K562 (cell line): ENCODE data around the gene CNPPD1. TPM values are rescaled to one million over a fixed set of nuclear protein-coding genes. Genes with fewer than 3 reads are reported as not detected.
A peak's percentile ranks its signal among the peaks of the same experiment; 100 is the strongest.

Source experiments
- ADNP ChIP-seq: fragments of 200-800 bp; sonication (Bioruptor generic); IDR thresholded peaks from 2 replicates; pipeline ENCODE4 v1.6.1; 2016; ENCODE audit warnings: missing genetic modification characterization, missing compliant biosample characterization
- BRCA1 ChIP-seq, 2 experiments: fragments of 450-650 bp in 1 of 2; sonication (generic) in 1 of 2; formaldehyde crosslinking in 1 of 2; IDR thresholded peaks; 2 replicates each; pipeline versions ENCODE4 v1.5.0 to v1.6.1; 2017 to 2020; ENCODE audit warnings: mild to moderate bottlenecking in 1 of 2, missing genetic modification reagents in 1 of 2
- CBFA2T3 ChIP-seq: fragments of 450-650 bp; IDR thresholded peaks from 2 replicates; pipeline ENCODE4 v1.6.1; 2017
- CCAR2 ChIP-seq: fragments of 200-400 bp; formaldehyde crosslinking; IDR thresholded peaks from 2 replicates; pipeline ENCODE4 v1.6.1; 2017; ENCODE audit warnings: mild to moderate bottlenecking, low read depth, low read length
- CREM ChIP-seq: IDR thresholded peaks from 2 replicates; pipeline ENCODE4 v1.6.1; 2014; ENCODE audit warnings: antibody characterized with exemption, low read depth
- EGR1 ChIP-seq: fragments of 450-650 bp; conservative IDR thresholded peaks from 2 replicates; pipeline ENCODE4 v1.6.1; 2017; ENCODE audit warnings: mild to moderate bottlenecking
- ELK1 ChIP-seq: sonication (generic); formaldehyde crosslinking; IDR thresholded peaks from 2 replicates; pipeline ENCODE4 v1.8.1; 2022; ENCODE audit warnings: missing genetic modification reagents
- EP300 ChIP-seq: IDR thresholded peaks from 2 replicates; pipeline ENCODE4 v1.6.1; 2012; ENCODE audit warnings: low read length, improper control_type of control experiment
- FIP1L1 ChIP-seq: fragments of 200-400 bp; formaldehyde crosslinking; IDR thresholded peaks from 2 replicates; pipeline ENCODE4 v1.6.1; 2018; ENCODE audit warnings: mild to moderate bottlenecking, low read depth, low read length; ENCODE audit not compliant: poor library complexity, severe bottlenecking
- FOXJ3 ChIP-seq: sonication (generic); formaldehyde crosslinking; IDR thresholded peaks from 2 replicates; pipeline ENCODE4 v1.4.0; 2020; ENCODE audit warnings: mild to moderate bottlenecking, missing genetic modification reagents
- HNRNPK ChIP-seq: fragments of 200-400 bp; formaldehyde crosslinking; IDR thresholded peaks from one replicate; pipeline ENCODE4 v1.6.1; 2018; ENCODE audit warnings: mild to moderate bottlenecking, low read depth, low read length; ENCODE audit not compliant: poor library complexity, severe bottlenecking
- HNRNPL ChIP-seq: fragments of 200-400 bp; formaldehyde crosslinking; IDR thresholded peaks from 2 replicates; pipeline ENCODE4 v1.6.1; 2017; ENCODE audit warnings: low read depth, mild to moderate bottlenecking, low read length
- KLF13 ChIP-seq: fragments of 450-650 bp; IDR thresholded peaks from 2 replicates; pipeline ENCODE4 v1.6.1; 2016; ENCODE audit warnings: missing genetic modification characterization, low read depth, mild to moderate bottlenecking, missing compliant biosample characterization, moderate library complexity, borderline replicate concordance
- L3MBTL2 ChIP-seq: fragments of 450-650 bp; IDR thresholded peaks from 2 replicates; pipeline ENCODE4 v1.6.1; 2016; ENCODE audit warnings: mild to moderate bottlenecking, moderate library complexity
- LARP7 ChIP-seq: fragments of 450-650 bp; IDR thresholded peaks from 2 replicates; pipeline ENCODE4 v1.6.1; 2016
- MXI1 ChIP-seq: IDR thresholded peaks from 2 replicates; pipeline ENCODE4 v1.6.1; 2011; ENCODE audit warnings: low read depth, mild to moderate bottlenecking, improper control_type of control experiment, low read length
- NCOA2 ChIP-seq, 2 experiments: fragments of 450-650 bp; IDR thresholded peaks; 2 replicates each; pipeline ENCODE4 v1.6.1; 2018; ENCODE audit warnings: mild to moderate bottlenecking in 2 of 2, moderate library complexity in 1 of 2; ENCODE audit not compliant: partially characterized antibody in 2 of 2
- NCOA6 ChIP-seq: fragments of 450-650 bp; IDR thresholded peaks from 2 replicates; pipeline ENCODE4 v1.6.1; 2017; ENCODE audit warnings: mild to moderate bottlenecking
- NFIC ChIP-seq: fragments of 450-650 bp; IDR thresholded peaks from 2 replicates; pipeline ENCODE4 v1.6.1; 2017; ENCODE audit warnings: mild to moderate bottlenecking, inconsistent platforms
- PTRF ChIP-seq: fragments of 450-650 bp; IDR thresholded peaks from 2 replicates; pipeline ENCODE4 v1.6.1; 2016; ENCODE audit warnings: mild to moderate bottlenecking, missing genetic modification characterization, missing compliant biosample characterization
- RAD51 ChIP-seq: fragments of 450-650 bp; IDR thresholded peaks from 2 replicates; pipeline ENCODE4 v1.7.1; 2016; ENCODE audit warnings: low read depth, mild to moderate bottlenecking, borderline replicate concordance
- SMARCE1 ChIP-seq: fragments of 450-650 bp; IDR thresholded peaks from 2 replicates; pipeline ENCODE4 v1.7.1; 2016; ENCODE audit warnings: mild to moderate bottlenecking
- STAT5B ChIP-seq: fragments of 250-450 bp; sonication (Bioruptor Pico); IDR thresholded peaks from 2 replicates; pipeline ENCODE4 v1.8.0; 2021; ENCODE audit warnings: mild to moderate bottlenecking, inconsistent platforms
- TGIF2 ChIP-seq: sonication (generic); formaldehyde crosslinking; IDR thresholded peaks from 2 replicates; pipeline ENCODE4 v1.8.1; 2022; ENCODE audit warnings: mild to moderate bottlenecking, missing genetic modification reagents, moderate library complexity
- ZBTB7A ChIP-seq: IDR thresholded peaks from 2 replicates; pipeline ENCODE4 v1.6.1; 2011; ENCODE audit warnings: low read depth, mild to moderate bottlenecking, low read length, moderate library complexity, borderline replicate concordance; ENCODE audit not compliant: control insufficient read depth
- ZC3H4 ChIP-seq: sonication (generic); formaldehyde crosslinking; IDR thresholded peaks from 2 replicates; pipeline ENCODE4 v1.9.0; 2021; ENCODE audit warnings: missing genetic modification reagents, borderline replicate concordance
- ZC3H8 ChIP-seq: fragments of 450-650 bp; IDR thresholded peaks from 2 replicates; pipeline ENCODE4 v1.6.1; 2017
- ZFP36 ChIP-seq: fragments of 150-350 bp; IDR thresholded peaks from 2 replicates; pipeline ENCODE4 v1.6.1; 2018; ENCODE audit warnings: low read length, low read depth; ENCODE audit not compliant: partially characterized antibody
- ZFX ChIP-seq: sonication (generic); formaldehyde crosslinking; IDR thresholded peaks from 2 replicates; pipeline ENCODE4 v1.8.0; 2022; ENCODE audit warnings: mild to moderate bottlenecking, missing genetic modification reagents, moderate library complexity
- ZNF551 ChIP-seq: fragments of 250-450 bp; sonication (Bioruptor Pico); IDR thresholded peaks from 2 replicates; pipeline ENCODE4 v1.5.0; 2021; ENCODE audit warnings: mild to moderate bottlenecking, moderate library complexity
- polyA plus RNA-seq, 8 experiments: library from polyadenylated mRNA; depleted of rRNA in 4 of 8; stranded (reverse) in 5 of 8; unstranded in 3 of 8; fragments of >200 nt; fragmentation: Nextera tagmentation in 2 of 8; fragmentation: Illumina TruSeq in 1 of 8; extraction: Ambion mirVana in 2 of 8; extraction: Trizol in 1 of 8; gene quantifications; 2 replicates each; pipeline versions ENCODE4 v1.2.1 to v1.2.3, GENCODE V29; 2011 to 2014; ENCODE audit warnings: inconsistent platforms in 1 of 8, missing spikeins in 1 of 8
- total RNA-seq, 7 experiments: library from RNA; depleted of rRNA in 6 of 7; stranded (reverse); fragments of >200 nt in 6 of 7; fragmentation: Illumina TruSeq in 2 of 7; extraction: Trizol in 2 of 7; gene quantifications; 2 replicates each; pipeline versions ENCODE4 v1.2.1 to v1.2.3, GENCODE V29; 2011 to 2021; ENCODE audit warnings: low replicate concordance in 1 of 7
- TF ChIP-seq, protein P1 (sequence below): sonication (generic); formaldehyde crosslinking; IDR thresholded peaks from 2 replicates; pipeline ENCODE4 v1.8.0; 2022; ENCODE audit warnings: missing genetic modification reagents, mild to moderate bottlenecking, moderate library complexity, borderline replicate concordance

The CNPPD1 gene
- total and polyA plus RNA-seq, 9 of the 15 experiments (the other 6 are each of a cell fraction or from before 2014, with no cell fraction given), result 9.9 to 53.5 (median 27.0) TPM

- TF ChIP-seq PTRF (no peak), CREM (0 out of 2 replicates have a peak, but pooled peaks have one; percentile 3), LARP7 (no peak), HNRNPL (no peak), ZC3H4 (CRISPR knock-in tag) (no peak), SMARCE1 (no peak), ZFX (peak; percentile 97), EGR1 (peak; percentile 60), CCAR2 (no peak), EP300 (no peak), CBFA2T3 (no peak), HNRNPK (no peak), NCOA2 (IDR thresholded peaks at IDR 0.05; ENCODE audit: partially characterized antibody in 2 of 2) (no peak), TGIF2 (CRISPR knock-in tag) (no peak), KLF13 (tag) (no peak), ZNF551 (CRISPR knock-in tag) (no peak), MXI1 (no peak), STAT5B (no peak), FIP1L1 (no peak), NCOA6 (no peak), FOXJ3 (no peak), NFIC (no peak), ELK1 (no peak), ADNP (tag) (no peak), BRCA1 (IDR thresholded peaks at IDR 0.05) (no peak), BRCA1 (CRISPR knock-in tag; IDR thresholded peaks at IDR 0.05) (no peak), ZC3H8 (no peak), ZBTB7A (peak; percentile 70; the same call in 1 of the 2 replicates), L3MBTL2 (peak; percentile 88), RAD51 (no peak), ZFP36 (no peak)
- TF ChIP-seq, protein P1, sequence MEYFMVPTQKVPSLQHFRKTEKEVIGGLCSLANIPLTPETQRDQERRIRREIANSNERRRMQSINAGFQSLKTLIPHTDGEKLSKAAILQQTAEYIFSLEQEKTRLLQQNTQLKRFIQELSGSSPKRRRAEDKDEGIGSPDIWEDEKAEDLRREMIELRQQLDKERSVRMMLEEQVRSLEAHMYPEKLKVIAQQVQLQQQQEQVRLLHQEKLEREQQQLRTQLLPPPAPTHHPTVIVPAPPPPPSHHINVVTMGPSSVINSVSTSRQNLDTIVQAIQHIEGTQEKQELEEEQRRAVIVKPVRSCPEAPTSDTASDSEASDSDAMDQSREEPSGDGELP (CRISPR knock-in tag), result peak; percentile 71; the same call in 1 of the 2 replicates
Measured at GRCh38 chr2:219160186-219161017, 16.3 kb downstream of the CNPPD1 start, which contains the start of gene NHEJ1 (continued).
